Measurements from ENCODE around the gene SLC25A1. TPM values are rescaled to one million over a fixed set of nuclear protein-coding genes. Genes with fewer than 3 reads are reported as not detected.
A peak's percentile ranks its signal among the peaks of the same experiment; 100 is the strongest.

SLC25A1 gene
- total RNA-seq: 10 to 100 TPM; 60.6 to 68.1 TPM

DNA sequence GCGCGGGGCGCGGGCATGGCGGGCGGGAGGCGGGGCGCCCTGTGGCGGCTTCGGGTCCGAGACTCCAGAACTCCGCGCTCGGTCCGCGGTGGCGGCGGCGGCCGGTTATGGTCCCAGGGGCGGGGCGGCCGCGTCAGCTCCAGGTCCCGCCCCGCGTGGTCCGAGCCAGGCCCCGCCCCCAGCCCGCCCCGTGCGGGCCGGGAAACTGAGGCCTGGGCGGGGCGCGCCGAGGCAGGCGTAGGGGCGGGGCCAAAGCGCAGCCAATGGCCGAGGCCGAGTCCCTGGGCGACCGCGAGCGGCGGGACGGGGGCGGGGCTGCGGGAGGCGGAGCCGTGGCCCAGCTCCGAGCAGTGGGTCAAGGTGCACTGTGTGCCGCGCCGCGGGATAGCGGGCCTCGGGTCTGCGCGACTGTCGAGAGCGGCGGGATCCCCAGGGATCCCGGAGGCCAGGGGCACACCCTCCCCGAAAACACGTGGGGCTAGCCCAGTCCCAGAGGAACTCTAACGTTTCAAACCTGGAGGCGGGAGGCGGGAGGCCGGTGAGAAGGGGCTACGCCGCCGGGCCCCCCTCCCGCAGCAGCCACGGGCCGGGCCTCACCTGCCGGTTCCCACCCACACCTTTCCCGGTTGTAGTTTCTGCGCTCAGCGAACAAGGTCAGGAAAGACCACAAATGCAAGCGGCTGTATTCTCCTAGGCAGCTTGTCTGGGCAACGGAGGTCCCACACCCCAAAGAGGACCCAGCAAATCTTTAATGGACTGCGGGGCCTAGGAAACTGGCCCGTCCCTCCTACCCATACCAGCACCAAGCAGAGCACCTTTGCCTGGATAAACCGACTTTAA lies at the start of gene SLC25A1:
TSS of gene SLC25A1 (minus strand) at position 80 of the 840 bp plus-strand sequence. CDS start at position 17, 63 bp downstream.
- H3K36me3 Mint-ChIP-seq: no peaks in the 10 kb centered on the region
- CTCF ChIA-PET: interaction anchor here (1.0 to 2.3 kb wide), 20 partner anchors 12 to 777 kb away, joined by 3 to 17 read pairs (median 5); partner anchors contain the start of genes CDC45, CLTCL1, DGCR2 and ESS2
- peak within 1 kb of the TSS; percentile 73 for H3K27ac Mint-ChIP-seq
- ATAC-seq (peak; percentile 82), DNase-seq (peak; percentile 90)
- peaks cover 31% of the 10 kb centered on the region for H3K4me1 Mint-ChIP-seq
- no peaks in the 10 kb centered on the region for H3K9me3 Mint-ChIP-seq (ENCODE audit: low read depth)
- H3K27me3 Mint-ChIP-seq: no peaks in the 10 kb centered on the region
- H3K4me3 Mint-ChIP-seq: peak within 1 kb of the TSS; percentile 77

DNA sequence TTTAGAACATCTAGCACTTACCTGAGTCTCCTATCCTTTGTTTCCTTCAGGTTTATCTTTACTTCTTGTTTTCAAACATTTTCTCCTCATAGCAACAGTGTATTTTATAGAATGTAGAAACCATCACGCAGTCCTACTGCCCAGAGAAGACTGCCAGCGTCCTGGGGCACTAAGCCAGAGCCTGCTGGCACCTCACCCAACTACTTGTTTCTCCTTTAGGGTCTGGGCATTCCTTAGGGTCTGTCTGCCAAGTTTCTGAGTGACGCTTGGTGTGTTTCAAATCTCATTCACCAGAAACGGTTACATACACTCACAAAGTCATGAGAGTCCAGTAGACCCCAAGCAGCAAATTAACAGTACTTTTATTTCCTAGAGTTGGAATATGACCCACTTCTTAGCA lies 49.6 kb upstream of the SLC25A1 start:
- peaks cover 8% of the 10 kb centered on the region for H3K27me3 Mint-ChIP-seq
- H3K4me1 Mint-ChIP-seq: no peaks in the 10 kb centered on the region
- H3K4me3 Mint-ChIP-seq: no peak overlapping the region
- no peaks in the 10 kb centered on the region for H3K36me3 Mint-ChIP-seq
- H3K27ac Mint-ChIP-seq: no peak overlapping the region
- CTCF ChIA-PET: no interaction called here
- DNase-seq (no peak), ATAC-seq (no peak)
- no peaks in the 10 kb centered on the region for H3K9me3 Mint-ChIP-seq (ENCODE audit: low read depth)

DNA sequence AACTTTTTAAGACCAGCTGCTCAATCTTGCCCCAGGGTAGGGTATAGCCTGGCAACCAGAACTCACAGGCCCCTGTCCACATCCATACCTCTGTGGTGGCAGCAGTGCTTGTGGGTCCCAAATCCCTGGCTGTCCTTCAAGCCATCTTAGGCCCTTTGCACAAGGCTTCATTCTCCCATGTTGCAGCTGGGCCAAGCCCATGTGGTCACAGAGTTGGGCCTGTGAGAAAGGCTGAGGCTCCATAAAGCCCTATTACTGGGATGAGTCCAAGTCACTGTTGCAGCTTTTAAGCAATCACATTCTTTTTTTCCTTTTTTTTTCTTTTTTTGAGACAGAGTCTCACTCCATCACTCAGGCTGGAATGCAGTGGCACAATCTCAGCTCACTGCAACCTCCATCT lies 47.9 kb upstream of the SLC25A1 start:
- CTCF ChIA-PET: no interaction called here
- DNase-seq: no peak

GRCh38 chr22:19225560-19225959 lies 47.0 kb upstream of the SLC25A1 start:
- Mint-ChIP-seq H3K27ac (no peak overlapping the region), H3K4me1 (peaks cover 2% of the 10 kb centered on the region), H3K27me3 (no peaks in the 10 kb centered on the region), H3K36me3 (no peaks in the 10 kb centered on the region), H3K9me3 (ENCODE audit: low read depth) (no peaks in the 10 kb centered on the region), H3K4me3 (no peak overlapping the region)
- CTCF ChIA-PET: no interaction called here
- no peak for DNase-seq
- ATAC-seq: no peak

More for the DNA sequence above, 47.9 kb upstream of the SLC25A1 start:
- no peak overlapping the region for H3K27ac Mint-ChIP-seq
- H3K4me3 Mint-ChIP-seq: no peak overlapping the region
- ATAC-seq: no peak
- peaks cover 2% of the 10 kb centered on the region for H3K4me1 Mint-ChIP-seq
- no peaks in the 10 kb centered on the region for H3K9me3 Mint-ChIP-seq (ENCODE audit: low read depth)
- H3K36me3 Mint-ChIP-seq: no peaks in the 10 kb centered on the region
- H3K27me3 Mint-ChIP-seq: no peaks in the 10 kb centered on the region

DNA sequence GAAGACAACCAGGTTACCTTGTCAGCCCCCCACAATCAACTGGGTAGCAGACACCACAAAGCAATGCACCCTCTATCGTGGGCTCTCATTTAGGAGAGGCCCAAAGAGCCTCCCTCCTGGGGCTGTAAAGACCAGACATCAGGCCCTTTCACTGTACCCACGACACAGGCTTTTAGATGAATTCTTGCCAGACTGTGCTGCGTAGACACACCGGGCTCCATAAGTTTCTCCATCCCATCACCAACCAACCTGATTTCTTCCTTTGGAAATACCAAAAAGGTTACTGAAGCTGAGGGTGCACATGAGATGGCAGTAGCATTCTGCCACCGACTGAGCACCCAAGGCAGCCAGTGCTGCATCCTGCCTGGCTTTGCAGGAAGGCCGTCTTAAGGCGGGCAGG lies 46.4 kb upstream of the SLC25A1 start:
- Mint-ChIP-seq H3K27me3 (no peaks in the 10 kb centered on the region), H3K9me3 (ENCODE audit: low read depth) (no peaks in the 10 kb centered on the region), H3K4me3 (no peak overlapping the region), H3K36me3 (no peaks in the 10 kb centered on the region), H3K4me1 (peaks cover 2% of the 10 kb centered on the region), H3K27ac (no peak overlapping the region)
- CTCF ChIA-PET: no interaction called here
- ATAC-seq (no peak), DNase-seq (no peak)

GRCh38 chr22:19224557-19224956 lies 46.0 kb upstream of the SLC25A1 start:
- DNase-seq (no peak), ATAC-seq (no peak)
- no peak overlapping the region for H3K4me3 Mint-ChIP-seq
- no peaks in the 10 kb centered on the region for H3K36me3 Mint-ChIP-seq
- H3K4me1 Mint-ChIP-seq: peaks cover 2% of the 10 kb centered on the region
- no peak overlapping the region for H3K27ac Mint-ChIP-seq
- CTCF ChIA-PET: interaction anchor here (0.8 kb wide), 1 partner anchor 141 kb away, joined by 4 read pairs; no protein-coding TSS in a partner anchor
- H3K9me3 Mint-ChIP-seq (ENCODE audit: low read depth): no peaks in the 10 kb centered on the region
- H3K27me3 Mint-ChIP-seq: no peaks in the 10 kb centered on the region

GRCh38 chr22:19223617-19224016 lies 45.1 kb upstream of the SLC25A1 start:
- H3K27ac Mint-ChIP-seq: no peak overlapping the region
- no peaks in the 10 kb centered on the region for H3K9me3 Mint-ChIP-seq (ENCODE audit: low read depth)
- H3K4me1 Mint-ChIP-seq: peaks cover 2% of the 10 kb centered on the region
- H3K27me3 Mint-ChIP-seq: no peaks in the 10 kb centered on the region
- no peak for DNase-seq
- CTCF ChIA-PET: interaction anchor here (0.8 kb wide), 1 partner anchor 142 kb away, joined by 4 read pairs; no protein-coding TSS in a partner anchor
- H3K36me3 Mint-ChIP-seq: no peaks in the 10 kb centered on the region
- H3K4me3 Mint-ChIP-seq: no peak overlapping the region
- no peak for ATAC-seq

DNA sequence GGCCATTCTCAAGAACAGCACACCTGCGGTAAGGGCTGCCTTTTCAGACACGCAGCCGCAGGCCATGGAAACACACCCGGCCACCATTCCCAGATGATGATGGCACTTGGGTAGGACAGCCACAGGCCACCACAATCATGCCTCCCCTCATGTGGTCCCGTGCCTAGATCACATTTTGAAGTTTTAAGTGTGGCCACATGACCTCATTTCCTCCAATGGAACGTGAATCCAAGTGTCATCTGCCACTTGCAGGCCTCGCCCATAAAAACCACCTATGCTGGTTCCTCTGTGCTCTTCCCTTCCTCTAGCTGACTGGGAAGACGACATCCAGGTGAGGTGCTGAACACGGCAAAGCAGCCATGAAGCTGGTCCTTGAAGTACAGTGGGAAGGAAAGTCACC lies 44.6 kb upstream of the SLC25A1 start:
- CTCF ChIA-PET: no interaction called here
- Mint-ChIP-seq H3K27me3 (no peaks in the 10 kb centered on the region), H3K4me3 (no peak overlapping the region), H3K27ac (no peak overlapping the region), H3K9me3 (ENCODE audit: low read depth) (no peaks in the 10 kb centered on the region), H3K36me3 (no peaks in the 10 kb centered on the region), H3K4me1 (peaks cover 2% of the 10 kb centered on the region)
- ATAC-seq: no peak
- DNase-seq: no peak

DNA sequence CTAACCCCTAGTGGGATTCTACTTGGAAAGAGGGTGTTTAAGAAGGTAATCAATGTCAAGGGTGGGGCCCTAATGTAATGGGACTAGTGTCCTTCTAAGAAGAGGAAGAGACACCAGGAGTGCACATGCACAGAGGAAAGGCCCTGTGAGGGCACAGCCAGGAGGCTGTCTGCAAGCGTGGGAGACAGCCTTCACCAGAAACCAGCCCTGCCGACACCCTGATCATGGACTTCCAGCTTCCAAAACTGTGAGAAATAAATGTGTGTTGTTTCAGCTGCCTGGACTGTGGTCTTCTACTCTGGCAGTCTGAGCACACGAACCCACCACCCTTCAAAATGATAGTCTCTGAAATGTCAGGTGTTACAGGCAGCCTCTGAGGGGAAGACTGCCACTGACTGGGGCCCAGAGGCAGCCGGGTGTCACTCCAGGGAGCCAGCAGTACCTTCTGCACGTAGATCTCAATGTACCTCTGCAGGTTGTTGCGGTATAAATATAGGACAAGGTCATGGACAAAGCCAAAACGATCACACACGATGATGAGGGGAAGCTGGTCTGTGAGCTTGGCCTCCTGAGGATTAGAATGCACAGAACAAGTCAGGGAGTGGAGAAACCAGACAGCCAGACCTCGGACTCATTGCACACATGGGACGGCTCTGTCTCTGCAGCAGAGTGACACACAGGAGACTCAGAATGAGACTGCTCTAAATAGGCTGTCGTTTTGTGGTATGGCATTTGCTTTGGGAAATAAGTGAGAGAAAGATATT lies 43.9 kb upstream of the SLC25A1 start:
- no peaks in the 10 kb centered on the region for H3K27me3 Mint-ChIP-seq
- H3K27ac Mint-ChIP-seq: no peak overlapping the region
- peaks cover 7% of the 10 kb centered on the region for H3K4me1 Mint-ChIP-seq
- no peak for ATAC-seq
- H3K4me3 Mint-ChIP-seq: no peak overlapping the region
- H3K36me3 Mint-ChIP-seq: no peaks in the 10 kb centered on the region
- CTCF ChIA-PET: no interaction called here
- no peaks in the 10 kb centered on the region for H3K9me3 Mint-ChIP-seq (ENCODE audit: low read depth)
- no peak for DNase-seq

DNA sequence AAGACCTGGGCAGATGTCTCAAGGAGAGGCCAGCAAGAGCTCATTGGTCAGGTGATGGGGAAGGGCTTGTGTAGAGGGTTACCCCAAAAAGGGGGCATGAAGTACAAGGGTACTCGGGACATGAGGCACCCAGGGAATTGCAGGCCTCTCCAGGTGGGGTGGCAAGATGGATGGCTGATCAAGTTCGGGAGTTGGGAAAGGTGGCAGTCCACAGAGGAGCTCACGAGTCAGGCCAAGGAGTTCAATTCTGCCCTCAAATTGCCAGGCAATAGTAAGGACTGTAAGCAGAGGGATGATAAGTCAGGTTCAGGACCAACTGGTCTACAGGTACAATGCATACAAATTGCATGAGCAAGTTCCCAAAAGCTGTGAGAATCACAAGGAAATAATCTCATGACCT lies 42.3 kb upstream of the SLC25A1 start:
- Mint-ChIP-seq H3K4me1 (peaks cover 7% of the 10 kb centered on the region), H3K27ac (no peak overlapping the region), H3K36me3 (no peaks in the 10 kb centered on the region), H3K27me3 (no peaks in the 10 kb centered on the region), H3K4me3 (no peak overlapping the region), H3K9me3 (ENCODE audit: low read depth) (no peaks in the 10 kb centered on the region)
- ATAC-seq (no peak), DNase-seq (no peak)
- CTCF ChIA-PET: no interaction called here

DNA sequence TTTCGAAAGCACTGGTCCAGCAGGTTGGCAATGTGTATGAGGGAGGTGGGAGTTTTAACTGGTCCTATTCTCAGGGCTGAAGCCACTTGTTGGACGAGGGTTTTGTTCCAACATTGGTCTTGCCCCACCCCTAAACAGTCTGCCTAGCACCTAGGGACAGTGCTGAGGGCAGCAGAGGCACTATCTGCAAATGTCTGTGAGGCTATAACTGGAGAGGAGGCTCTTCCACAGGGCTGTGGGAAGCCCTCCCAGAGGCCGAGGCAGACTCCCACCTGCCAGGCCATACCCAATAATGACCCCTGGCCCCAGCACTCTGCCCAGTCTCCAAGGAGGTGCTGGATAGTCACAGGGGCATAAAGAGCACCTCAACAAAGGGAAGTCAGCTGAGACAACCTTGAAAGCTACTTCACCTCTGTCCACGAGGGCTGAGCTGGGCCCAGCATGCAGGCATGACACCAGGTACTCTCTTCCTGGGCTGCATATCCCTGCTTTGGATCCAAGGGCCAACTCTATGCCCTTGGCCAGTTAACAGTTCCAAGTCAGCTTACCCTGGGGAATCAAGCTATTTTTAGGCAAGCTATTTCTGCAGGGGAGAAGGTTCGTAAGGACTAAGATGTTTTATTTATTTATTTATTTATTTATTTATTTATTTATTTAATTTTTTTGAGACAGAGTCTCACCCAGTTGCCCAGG lies 40.2 kb upstream of the SLC25A1 start:
- Mint-ChIP-seq H3K36me3 (no peaks in the 10 kb centered on the region), H3K27ac (no peak overlapping the region), H3K4me3 (no peak overlapping the region), H3K9me3 (ENCODE audit: low read depth) (no peaks in the 10 kb centered on the region), H3K27me3 (peaks cover 7% of the 10 kb centered on the region), H3K4me1 (peaks cover 7% of the 10 kb centered on the region)
- CTCF ChIA-PET: interaction anchor here (1.6 to 2.2 kb wide), 2 partner anchors 10 to 74 kb away, joined by 5 to 6 read pairs; partner anchors contain the start of gene ESS2
- DNase-seq (no peak), ATAC-seq (no peak)

- Mint-ChIP-seq H3K27me3 (peaks cover 18% of the 10 kb centered on the region), H3K9me3 (ENCODE audit: low read depth) (no peaks in the 10 kb centered on the region), H3K27ac (no peak overlapping the region), H3K4me1 (peaks cover 4% of the 10 kb centered on the region), H3K4me3 (no peak overlapping the region), H3K36me3 (no peaks in the 10 kb centered on the region)
- ATAC-seq: no peak
- DNase-seq: no peak
- CTCF ChIA-PET: interaction anchor here (1.7 to 2.1 kb wide), 2 partner anchors 37 to 149 kb away, joined by 5 to 6 read pairs; partner anchors contain the start of gene SLC25A1
Observed at GRCh38 chr22:19216579-19216978, 38.0 kb upstream of the SLC25A1 start.

DNA sequence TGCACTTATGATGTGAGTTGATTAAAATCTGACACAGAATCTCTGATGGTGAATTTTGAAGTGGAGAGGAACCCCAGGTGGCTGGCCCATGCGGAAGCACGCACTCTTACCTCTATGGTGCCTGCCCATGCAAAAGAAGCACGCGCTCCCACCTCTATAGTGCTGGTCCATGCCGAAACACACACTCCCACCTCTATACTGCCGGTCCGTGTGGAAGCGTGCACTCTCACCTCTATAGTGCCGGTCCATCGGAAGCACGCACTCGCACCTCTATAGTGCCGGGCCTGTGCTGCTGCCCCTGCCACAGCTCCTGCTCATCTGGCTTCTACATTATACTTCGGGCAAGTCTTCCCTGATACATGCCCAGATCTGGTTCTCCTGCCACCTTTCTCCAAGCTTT lies 36.8 kb upstream of the SLC25A1 start:
- peaks cover 4% of the 10 kb centered on the region for H3K4me1 Mint-ChIP-seq
- no peak overlapping the region for H3K27ac Mint-ChIP-seq
- no peak overlapping the region for H3K4me3 Mint-ChIP-seq
- no peaks in the 10 kb centered on the region for H3K36me3 Mint-ChIP-seq
- ATAC-seq (no peak), DNase-seq (no peak)
- H3K9me3 Mint-ChIP-seq (ENCODE audit: low read depth): no peaks in the 10 kb centered on the region
- peaks cover 21% of the 10 kb centered on the region for H3K27me3 Mint-ChIP-seq
- CTCF ChIA-PET: interaction anchor here (1.7 to 2.2 kb wide), 3 partner anchors 36 to 415 kb away, joined by 5 to 6 read pairs (median 6); partner anchors contain the start of gene SLC25A1

Measured in activated CD8-positive, alpha-beta memory T cell treated with anti-CD3 and anti-CD28 coated beads, Interleukin-2, amount 10 ng/mL, durations not matched to agents 7 days and 5 days (primary cell).